Breast epithelium (tissue), 3 donors: Measurements from ENCODE around the gene URI1.

ENCODE experiments used
- CTCF ChIP-seq, 3 donors: fragments of 450-650 bp; IDR thresholded peaks; one replicate each; pipeline ENCODE4 v1.5.1; 2016 to 2017; ENCODE audit warnings: antibody characterized with exemption in 3 of 3, mild to moderate bottlenecking in 3 of 3, moderate library complexity in 3 of 3
- POLR2A ChIP-seq: fragments of 450-650 bp; IDR thresholded peaks from one replicate; pipeline ENCODE4 v1.6.1; 2016; ENCODE audit warnings: antibody characterized with exemption, mild to moderate bottlenecking, moderate library complexity

DNA sequence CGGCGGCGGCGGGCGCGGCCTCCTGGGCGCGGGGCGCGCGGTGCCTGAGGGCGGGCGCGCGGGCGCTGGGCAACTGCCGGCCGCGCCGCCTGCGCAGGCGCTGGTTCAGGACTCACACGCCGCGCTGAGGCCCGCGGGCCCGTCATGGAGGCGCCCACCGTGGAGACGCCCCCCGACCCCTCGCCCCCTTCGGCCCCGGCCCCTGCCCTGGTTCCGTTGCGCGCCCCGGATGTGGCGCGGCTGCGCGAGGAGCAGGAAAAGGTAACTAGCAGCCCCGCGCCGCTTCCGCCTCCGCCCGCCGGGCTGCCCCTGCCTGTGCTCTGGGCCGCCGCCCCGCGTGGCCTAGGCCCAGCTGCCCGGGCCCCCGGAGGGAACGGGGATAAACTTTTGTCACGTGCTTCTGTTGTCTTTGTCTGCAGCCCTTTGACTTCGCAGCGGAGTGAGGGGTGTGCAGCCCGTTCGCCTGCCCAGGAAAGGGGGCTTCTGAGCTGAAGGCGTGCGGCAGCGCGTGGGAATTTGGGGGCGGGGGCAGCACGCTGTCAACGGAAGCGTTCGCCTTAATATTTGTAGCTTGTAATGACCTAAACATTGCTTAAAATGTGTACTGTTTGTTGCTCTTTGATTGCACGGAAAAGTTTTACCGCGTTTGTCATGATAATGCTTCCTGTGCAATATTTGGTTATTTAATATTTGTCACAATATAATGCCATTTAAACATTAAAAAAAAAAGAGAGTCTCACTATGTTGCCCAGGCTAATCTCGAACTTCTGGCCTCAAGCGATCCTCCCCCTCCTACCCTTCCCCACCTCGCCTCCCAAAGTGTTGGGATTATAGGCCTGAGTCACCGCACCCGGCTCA, 594 bp downstream of the URI1 start:
- TF ChIP-seq CTCF (IDR thresholded peaks at IDR 0.05) = no peak
- no peak for TF ChIP-seq POLR2A
